Measurements from ENCODE around the gene SMIM28. TPM values are rescaled to one million over a fixed set of nuclear protein-coding genes. Genes with fewer than 3 reads are reported as not detected.

Gene SMIM28
- total and polyA plus RNA-seq, 2 of the 4 experiments (the other 2 are of a cell fraction): not detected

- POLR2A ChIA-PET (ENCODE audit: unreplicated experiment): no interaction called here
- H3K4me1 ChIP-seq (ENCODE audit: control insufficient read depth, insufficient read depth, low read length): peaks cover 2% of the 10 kb centered on the region; the same call in 1 of the 2 replicates
- intact Hi-C loops (cut with micrococcal nuclease): loop anchor here (10.0 kb wide), 1 partner anchor 271 kb away; no protein-coding TSS in a partner anchor
Observed at GRCh38 chr6:138424004-138424904, 46.5 kb downstream of the SMIM28 start.

More at GRCh38 chr6:138424004-138424904, 46.5 kb downstream of the SMIM28 start:
- Histone ChIP-seq H2BK5ac (ENCODE audit: low read depth, low read length, poor library complexity, severe bottlenecking) (no peak overlapping the region), H3K56ac (ENCODE audit: extremely low read depth, insufficient read depth, low read length) (no peak overlapping the region), H4K91ac (ENCODE audit: insufficient read depth, low read depth, low read length) (no peak overlapping the region), H3K4me2 (ENCODE audit: low read depth, low read length) (no peak overlapping the region), H2AK9ac (replicated peaks; ENCODE audit: low read depth, low read length, poor library complexity) (no peak overlapping the region), H3K23ac (ENCODE audit: low read depth, low read length) (no peak overlapping the region), H3K9ac (ENCODE audit: low read depth, low read length) (no peak overlapping the region), H3K27ac (ENCODE audit: insufficient read depth, low read length) (no peak overlapping the region), H4K8ac (ENCODE audit: low read depth in 2 of 2, low read length in 2 of 2) (no peak overlapping the region), H3K9me3 (ENCODE audit: control insufficient read depth, insufficient read depth, low read length) (no peaks in the 10 kb centered on the region), H2BK20ac (ENCODE audit: low read depth, low read length) (no peak overlapping the region), H3K4ac (ENCODE audit: low read depth, low read length) (no peak overlapping the region), H3K27me3 (ENCODE audit: control insufficient read depth, insufficient read depth, low read length) (no peaks in the 10 kb centered on the region), H4K5ac (ENCODE audit: low read depth, low read length) (no peak overlapping the region), H2BK15ac (ENCODE audit: low read depth, low read length) (no peak overlapping the region), H4K20me1 (ENCODE audit: insufficient read depth, low read length) (no peaks in the 10 kb centered on the region; the same call in 1 of the 2 replicates), H3K9me1 (ENCODE audit: insufficient read depth, low read length) (peaks cover 2% of the 10 kb centered on the region; the same call in 1 of the 2 replicates), H3K79me1 (ENCODE audit: low read depth in 1 of 2, low read length in 2 of 2) (no peaks in the 10 kb centered on the region), H2AK5ac (ENCODE audit: low read depth, low read length) (no peak overlapping the region), H2BK120ac (ENCODE audit: low read depth, low read length) (no peak overlapping the region), H3K14ac (replicated peaks; ENCODE audit: low read depth, low read length) (no peak overlapping the region), H3K18ac (ENCODE audit: low read depth, low read length) (no peak overlapping the region), H2AFZ (replicated peaks; ENCODE audit: low read length, poor library complexity) (no peak overlapping the region), H3K4me3 (ENCODE audit: insufficient read depth, low read depth, low read length) (no peak overlapping the region), H3K36me3 (ENCODE audit: control insufficient read depth, insufficient read depth, low read length) (peaks cover 10% of the 10 kb centered on the region)
- CTCF ChIA-PET: no interaction called here
- BruUV-seq (replicated peaks): no TSS peak
- DNase-seq: no peak
- no peak for ATAC-seq (ENCODE audit: low read depth)
- TF ChIP-seq CEBPB (IDR thresholded peaks at IDR 0.05; ENCODE audit: low read depth, low read length): no peak
- TF ChIP-seq MAFK (IDR thresholded peaks at IDR 0.05; ENCODE audit: low read depth, low read length): no peak
- TF ChIP-seq SMC3 (IDR thresholded peaks at IDR 0.05; ENCODE audit: low read depth, low read length): no peak
- TF ChIP-seq NFE2L2 (IDR thresholded peaks at IDR 0.05; ENCODE audit: low read depth, low read length): no peak
- TF ChIP-seq BHLHE40 (IDR thresholded peaks at IDR 0.05; ENCODE audit: low read depth, low read length): no peak
- no peak for TF ChIP-seq ELK1 (IDR thresholded peaks at IDR 0.05; ENCODE audit: borderline replicate concordance, low read depth, low read length)
- no peak for TF ChIP-seq USF2 (IDR thresholded peaks at IDR 0.05; ENCODE audit: low read depth, low read length)
- dilution Hi-C loops (cut with HindIII; ENCODE audit: low sequenced_read_pairs, unreplicated experiment) (no loop called here), in situ Hi-C loops (cut with MboI; ENCODE audit: low sequenced_read_pairs) (loop anchor here (25.0 kb wide), 1 partner anchor 587 kb away; no protein-coding TSS in a partner anchor)
- 95% methylated on average over 29 of the region's 48 CpGs; no CpG with 5 or more reads in 1 of the 2 experiments for WGBS, 2 experiments (ENCODE audit: extremely low coverage in 2 of 2, insufficient read length in 1 of 2)
